Suprapubic skin (tissue), 4 donors: ENCODE measurements around the gene MARCHF2. TPM values are rescaled to one million over a fixed set of nuclear protein-coding genes. Genes with fewer than 3 reads are reported as not detected.

ENCODE experiments used
- DNase-seq, 2 donors: peaks; one replicate each; pipeline ENCODE4 v3.0.0-alpha.2; 2019; ENCODE audit warnings: low spot score in 2 of 2
- H3K27ac ChIP-seq: fragments of 200-600 bp; sonication (generic); one replicate; pipeline ENCODE4 v1.5.1; 2019
- H3K27me3 ChIP-seq: fragments of 200-600 bp; sonication (generic); one replicate; pipeline ENCODE4 v1.5.1; 2019
- H3K36me3 ChIP-seq: fragments of 200-600 bp; sonication (generic); one replicate; pipeline ENCODE4 v1.5.1; 2019
- H3K4me1 ChIP-seq: fragments of 200-600 bp; sonication (generic); one replicate; pipeline ENCODE4 v1.5.1; 2019
- H3K4me3 ChIP-seq: fragments of 200-600 bp; sonication (generic); one replicate; pipeline ENCODE4 v1.5.1; 2019; ENCODE audit warnings: mild to moderate bottlenecking
- H3K9me3 ChIP-seq: fragments of 200-600 bp; sonication (generic); one replicate; pipeline ENCODE4 v1.5.1; 2019
- EP300 ChIP-seq: sonication (generic); formaldehyde crosslinking; IDR thresholded peaks from one replicate; pipeline ENCODE4 v1.6.1; 2017; ENCODE audit warnings: antibody characterized with exemption
- POLR2A ChIP-seq, 2 donors: fragments of 450-650 bp; IDR thresholded peaks; one replicate each; pipeline ENCODE4 v1.6.1; 2017; ENCODE audit warnings: antibody characterized with exemption in 2 of 2, mild to moderate bottlenecking in 2 of 2, moderate library complexity in 2 of 2
- POLR2AphosphoS5 ChIP-seq, 3 donors: sonication (generic); formaldehyde crosslinking; IDR thresholded peaks; one replicate each; pipeline ENCODE4 v1.6.1; 2017; ENCODE audit warnings: antibody characterized with exemption in 3 of 3
- WGBS: methylation state at CpG from one replicate; pipeline ENCODE4 v1.1.5; 2018; 5-methylcytosine and 5-hydroxymethylcytosine counted together
- total RNA-seq, 4 donors: library from RNA; depleted of rRNA; stranded (reverse); fragments of >200 nt; gene quantifications; one replicate each; pipeline ENCODE4 v1.1.0, GENCODE V29; 2016
- TF ChIP-seq, protein P1 (sequence below), 2 donors: fragments of 200-600 bp in 1 of 2; fragments of 450-650 bp in 1 of 2; sonication (generic) in 1 of 2; IDR thresholded peaks; one replicate each; pipeline ENCODE4 v1.5.1; 2016 to 2019; ENCODE audit warnings: antibody characterized with exemption in 2 of 2, mild to moderate bottlenecking in 1 of 2, moderate library complexity in 1 of 2

The MARCHF2 gene
- total RNA-seq, 4 donors from 2014 or later: 47.4 to 99.0 (median 90.8) TPM

DNA sequence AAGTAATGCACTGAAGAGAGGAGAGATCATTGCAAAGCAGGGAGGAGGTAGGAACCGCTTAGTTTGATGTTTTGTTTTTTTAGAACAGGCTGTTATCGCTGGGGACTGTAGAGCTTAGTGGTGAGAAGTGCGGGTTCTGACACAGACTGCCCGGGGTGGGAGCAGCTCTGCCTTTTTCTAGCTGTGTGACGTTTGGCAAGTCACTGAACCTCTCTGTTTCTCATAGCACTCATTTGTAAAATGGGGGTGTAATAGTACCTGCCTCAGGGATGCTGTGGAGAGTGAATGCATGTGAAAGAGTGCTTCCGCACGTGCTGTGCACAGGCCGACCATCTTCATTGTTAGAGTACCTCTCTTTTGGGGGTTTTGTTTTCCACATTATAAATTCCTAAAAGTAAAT lies 70.1 kb downstream of the MARCHF2 start:
- WGBS: 84% methylated on average over 8 of the region's 8 CpGs
- DNase-seq: no peak
- H3K4me1 ChIP-seq: peaks cover 42% of the 10 kb centered on the region
- H3K27ac ChIP-seq: no peak overlapping the region
- H3K9me3 ChIP-seq: no peaks in the 10 kb centered on the region
- peaks cover 52% of the 10 kb centered on the region for H3K36me3 ChIP-seq
- no peaks in the 10 kb centered on the region for H3K27me3 ChIP-seq
- TF ChIP-seq EP300 (no peak), POLR2A (IDR thresholded peaks at IDR 0.05) (no peak), POLR2AphosphoS5 (IDR thresholded peaks at IDR 0.05) (no peak)
- TF ChIP-seq, protein P1, sequence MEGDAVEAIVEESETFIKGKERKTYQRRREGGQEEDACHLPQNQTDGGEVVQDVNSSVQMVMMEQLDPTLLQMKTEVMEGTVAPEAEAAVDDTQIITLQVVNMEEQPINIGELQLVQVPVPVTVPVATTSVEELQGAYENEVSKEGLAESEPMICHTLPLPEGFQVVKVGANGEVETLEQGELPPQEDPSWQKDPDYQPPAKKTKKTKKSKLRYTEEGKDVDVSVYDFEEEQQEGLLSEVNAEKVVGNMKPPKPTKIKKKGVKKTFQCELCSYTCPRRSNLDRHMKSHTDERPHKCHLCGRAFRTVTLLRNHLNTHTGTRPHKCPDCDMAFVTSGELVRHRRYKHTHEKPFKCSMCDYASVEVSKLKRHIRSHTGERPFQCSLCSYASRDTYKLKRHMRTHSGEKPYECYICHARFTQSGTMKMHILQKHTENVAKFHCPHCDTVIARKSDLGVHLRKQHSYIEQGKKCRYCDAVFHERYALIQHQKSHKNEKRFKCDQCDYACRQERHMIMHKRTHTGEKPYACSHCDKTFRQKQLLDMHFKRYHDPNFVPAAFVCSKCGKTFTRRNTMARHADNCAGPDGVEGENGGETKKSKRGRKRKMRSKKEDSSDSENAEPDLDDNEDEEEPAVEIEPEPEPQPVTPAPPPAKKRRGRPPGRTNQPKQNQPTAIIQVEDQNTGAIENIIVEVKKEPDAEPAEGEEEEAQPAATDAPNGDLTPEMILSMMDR (IDR thresholded peaks at IDR 0.05): no peak
- H3K4me3 ChIP-seq: no peak overlapping the region

DNA sequence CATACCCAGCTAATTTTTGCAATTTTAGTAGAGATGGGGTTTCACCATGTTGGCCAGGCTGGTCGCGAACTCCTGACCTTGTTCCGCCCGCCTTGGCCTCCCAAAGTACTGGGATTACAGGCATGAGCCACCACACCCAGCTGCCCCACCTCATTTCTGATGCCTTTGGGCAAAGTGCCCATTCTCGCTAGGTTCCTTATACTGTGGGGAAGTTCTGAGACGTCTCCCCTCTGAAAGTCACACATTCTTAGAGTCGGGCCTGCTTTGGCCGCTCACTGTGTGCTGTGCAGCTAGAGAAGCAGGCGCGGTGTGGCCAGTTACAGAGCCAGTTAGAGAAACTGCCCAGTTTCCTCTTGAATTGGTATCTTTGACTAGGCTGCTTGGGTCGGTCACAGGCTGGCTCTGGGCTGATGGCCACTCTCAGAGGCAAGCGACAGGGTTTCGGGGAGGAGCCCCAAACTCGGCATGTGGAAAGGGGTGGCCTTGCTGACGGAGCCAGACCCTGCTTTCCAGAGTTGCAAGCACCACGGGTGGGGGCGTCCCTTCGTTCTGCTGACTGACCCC lies 71.3 kb downstream of the MARCHF2 start:
- WGBS: 81% methylated on average over 11 of the region's 18 CpGs
- H3K27ac ChIP-seq: no peak overlapping the region
- H3K4me3 ChIP-seq: no peak overlapping the region
- DNase-seq: no peak
- H3K4me1 ChIP-seq: peaks cover 48% of the 10 kb centered on the region
- no peaks in the 10 kb centered on the region for H3K9me3 ChIP-seq
- no peaks in the 10 kb centered on the region for H3K27me3 ChIP-seq
- TF ChIP-seq EP300 (no peak), POLR2A (IDR thresholded peaks at IDR 0.05) (no peak), POLR2AphosphoS5 (IDR thresholded peaks at IDR 0.05) (no peak)
- TF ChIP-seq, protein P1 (IDR thresholded peaks at IDR 0.05): no peak
- H3K36me3 ChIP-seq: peaks cover 60% of the 10 kb centered on the region

DNA sequence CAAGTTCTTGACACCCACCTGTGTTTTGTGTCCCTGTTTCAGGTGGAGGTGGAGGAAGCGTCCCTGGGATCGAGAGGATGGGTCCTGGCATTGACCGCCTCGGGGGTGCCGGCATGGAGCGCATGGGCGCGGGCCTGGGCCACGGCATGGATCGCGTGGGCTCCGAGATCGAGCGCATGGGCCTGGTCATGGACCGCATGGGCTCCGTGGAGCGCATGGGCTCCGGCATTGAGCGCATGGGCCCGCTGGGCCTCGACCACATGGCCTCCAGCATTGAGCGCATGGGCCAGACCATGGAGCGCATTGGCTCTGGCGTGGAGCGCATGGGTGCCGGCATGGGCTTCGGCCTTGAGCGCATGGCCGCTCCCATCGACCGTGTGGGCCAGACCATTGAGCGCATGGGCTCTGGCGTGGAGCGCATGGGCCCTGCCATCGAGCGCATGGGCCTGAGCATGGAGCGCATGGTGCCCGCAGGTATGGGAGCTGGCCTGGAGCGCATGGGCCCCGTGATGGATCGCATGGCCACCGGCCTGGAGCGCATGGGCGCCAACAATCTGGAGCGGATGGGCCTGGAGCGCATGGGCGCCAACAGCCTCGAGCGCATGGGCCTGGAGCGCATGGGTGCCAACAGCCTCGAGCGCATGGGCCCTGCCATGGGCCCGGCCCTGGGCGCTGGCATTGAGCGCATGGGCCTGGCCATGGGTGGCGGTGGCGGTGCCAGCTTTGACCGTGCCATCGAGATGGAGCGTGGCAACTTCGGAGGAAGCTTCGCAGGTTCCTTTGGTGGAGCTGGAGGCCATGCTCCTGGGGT lies 72.7 kb downstream of the MARCHF2 start:
- 96% methylated on average over 31 of the region's 62 CpGs for WGBS
- Histone ChIP-seq H3K4me1 (peaks cover 53% of the 10 kb centered on the region), H3K4me3 (no peak overlapping the region), H3K27ac (no peak overlapping the region), H3K9me3 (no peaks in the 10 kb centered on the region), H3K27me3 (no peaks in the 10 kb centered on the region), H3K36me3 (peaks cover 59% of the 10 kb centered on the region)
- DNase-seq: no peak
- TF ChIP-seq POLR2AphosphoS5 (IDR thresholded peaks at IDR 0.05) (no peak), EP300 (no peak), POLR2A (IDR thresholded peaks at IDR 0.05) (no peak)
- TF ChIP-seq, protein P1 (IDR thresholded peaks at IDR 0.05): no peak

DNA sequence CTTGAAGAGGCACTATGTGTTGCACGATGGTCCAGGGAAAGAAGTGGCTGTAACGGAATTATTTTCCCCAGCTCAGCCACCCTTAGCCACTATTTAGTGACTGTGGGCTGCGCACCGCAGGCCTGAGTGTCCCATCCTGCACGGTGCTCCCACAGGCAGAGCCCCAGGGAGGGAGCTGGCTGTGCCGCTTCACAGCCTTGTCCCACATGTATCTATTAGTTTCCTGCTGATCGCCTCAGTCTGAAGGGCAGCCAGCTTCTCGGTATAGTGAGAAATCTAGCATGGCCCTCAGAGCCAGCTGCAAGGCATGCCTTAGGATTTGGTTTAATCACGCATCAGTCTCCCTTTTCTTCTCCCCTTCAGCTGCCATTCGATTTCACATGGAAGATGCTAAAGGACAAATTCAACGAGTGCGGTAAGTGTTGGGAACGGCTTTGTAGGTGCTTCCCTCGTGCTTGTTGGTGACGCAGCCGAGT lies 73.6 kb downstream of the MARCHF2 start:
- TF ChIP-seq POLR2A (IDR thresholded peaks at IDR 0.05) (no peak), POLR2AphosphoS5 (IDR thresholded peaks at IDR 0.05) (no peak), EP300 (no peak)
- TF ChIP-seq, protein P1 (IDR thresholded peaks at IDR 0.05): no peak
- Histone ChIP-seq H3K27me3 (no peaks in the 10 kb centered on the region), H3K4me1 (peaks cover 47% of the 10 kb centered on the region), H3K27ac (no peak overlapping the region), H3K36me3 (peaks cover 59% of the 10 kb centered on the region), H3K4me3 (no peak overlapping the region), H3K9me3 (no peaks in the 10 kb centered on the region)
- no peak for DNase-seq
- WGBS: 84% methylated on average over 16 of the region's 16 CpGs

DNA sequence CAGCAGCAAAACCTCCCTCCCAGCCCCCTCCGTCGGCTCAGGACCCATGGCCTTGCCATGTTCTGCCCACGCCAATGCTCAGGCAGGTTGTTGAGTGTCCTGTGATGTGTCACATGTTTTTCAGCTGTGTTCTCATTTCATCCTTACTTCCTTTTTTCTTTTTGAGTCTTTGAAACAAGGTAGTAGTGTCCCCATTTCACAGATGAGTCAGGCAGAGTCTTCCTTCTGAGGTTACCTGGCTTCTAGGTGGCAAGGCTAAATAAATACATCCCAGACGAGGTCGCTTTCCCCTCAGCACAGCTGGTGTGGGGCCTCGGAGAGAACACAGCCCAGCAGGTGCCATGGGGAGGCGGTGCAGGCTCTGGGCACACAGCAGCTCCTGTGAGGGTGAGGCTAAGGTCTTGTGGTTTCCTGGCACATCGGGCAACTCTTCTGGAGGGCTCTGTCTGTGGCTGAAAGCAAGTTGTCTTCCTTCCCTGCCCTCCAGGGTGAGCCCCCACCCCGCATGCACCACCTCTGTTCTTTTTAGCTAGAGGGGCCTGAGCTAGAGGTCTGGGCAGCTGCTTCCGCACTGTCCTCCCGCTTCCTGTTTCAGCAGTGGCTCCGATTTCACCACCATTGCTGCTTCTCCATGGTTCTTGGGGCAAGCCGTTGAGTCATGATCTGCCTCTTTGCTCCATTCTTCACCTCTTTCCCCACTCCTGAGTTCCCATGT lies 74.2 kb downstream of the MARCHF2 start:
- WGBS: 74% methylated on average over 13 of the region's 13 CpGs
- peaks cover 41% of the 10 kb centered on the region for H3K4me1 ChIP-seq
- no peaks in the 10 kb centered on the region for H3K9me3 ChIP-seq
- H3K27ac ChIP-seq: no peak overlapping the region
- peaks cover 57% of the 10 kb centered on the region for H3K36me3 ChIP-seq
- TF ChIP-seq, protein P1 (IDR thresholded peaks at IDR 0.05): no peak
- no peak for TF ChIP-seq EP300
- TF ChIP-seq POLR2A (IDR thresholded peaks at IDR 0.05): no peak
- no peak for TF ChIP-seq POLR2AphosphoS5 (IDR thresholded peaks at IDR 0.05)
- no peaks in the 10 kb centered on the region for H3K27me3 ChIP-seq
- DNase-seq: no peak
- no peak overlapping the region for H3K4me3 ChIP-seq
